Ishikawa (cell line): Measurements from ENCODE around the gene ACR.

Experiments
- CEBPB ChIP-seq: IDR thresholded peaks from 2 replicates; pipeline ENCODE4 v1.6.1; 2012
- CREB1 ChIP-seq: IDR thresholded peaks from 2 replicates; pipeline ENCODE4 v1.6.1; 2012; ENCODE audit warnings: low read depth
- EGR1 ChIP-seq: IDR thresholded peaks from 2 replicates; pipeline ENCODE4 v1.6.1; 2012
- EP300 ChIP-seq: IDR thresholded peaks from 2 replicates; pipeline ENCODE4 v1.6.1; 2012; ENCODE audit warnings: borderline replicate concordance
- FOXM1 ChIP-seq: IDR thresholded peaks from 2 replicates; pipeline ENCODE4 v1.6.1; 2012; ENCODE audit warnings: low read depth, borderline replicate concordance
- MAX ChIP-seq: IDR thresholded peaks from 2 replicates; pipeline ENCODE4 v1.6.1; 2012
- NFIC ChIP-seq: IDR thresholded peaks from 2 replicates; pipeline ENCODE4 v1.6.1; 2012
- RAD21 ChIP-seq: IDR thresholded peaks from 2 replicates; pipeline ENCODE4 v1.6.1; 2012; ENCODE audit warnings: low read depth
- REST ChIP-seq: IDR thresholded peaks from 2 replicates; pipeline ENCODE4 v1.6.1; 2012; ENCODE audit warnings: low read depth, mild to moderate bottlenecking
- TAF1 ChIP-seq: IDR thresholded peaks from 2 replicates; pipeline ENCODE4 v1.6.1; 2012; ENCODE audit warnings: low read depth, mild to moderate bottlenecking
- TCF12 ChIP-seq: IDR thresholded peaks from 2 replicates; pipeline ENCODE4 v1.6.1; 2012; ENCODE audit warnings: low read depth
- TEAD4 ChIP-seq: IDR thresholded peaks from 2 replicates; pipeline ENCODE4 v1.6.1; 2012
- USF1 ChIP-seq: IDR thresholded peaks from 2 replicates; pipeline ENCODE4 v1.6.1; 2012
- YY1 ChIP-seq: IDR thresholded peaks from 2 replicates; pipeline ENCODE4 v1.6.1; 2012; ENCODE audit warnings: low read depth
- ZBTB7A ChIP-seq: IDR thresholded peaks from 2 replicates; pipeline ENCODE4 v1.6.1; 2012; ENCODE audit warnings: low read depth

Gene ACR

GRCh38 chr22:50715250-50715649, 22.8 kb upstream of the ACR start:
- TF ChIP-seq CEBPB, result no peak
- TF ChIP-seq FOXM1, result no peak

GRCh38 chr22:50715776-50716175, 22.2 kb upstream of the ACR start:
- no peak for TF ChIP-seq TEAD4
- TF ChIP-seq CREB1, result no peak
- TF ChIP-seq TAF1, result no peak
- TF ChIP-seq MAX, result no peak

- TF ChIP-seq MAX (no peak), USF1 (no peak), FOXM1 (no peak), ZBTB7A (no peak), TAF1 (no peak), EP300 (no peak), YY1 (no peak), RAD21 (no peak), CEBPB (no peak), TEAD4 (no peak), TCF12 (no peak), EGR1 (no peak)
Measured at GRCh38 chr22:50716290-50717024, 21.5 kb upstream of the ACR start.

GRCh38 chr22:50717709-50718351, 20.2 kb upstream of the ACR start:
- TF ChIP-seq NFIC (no peak), TEAD4 (no peak), REST (no peak), EP300 (no peak), EGR1 (no peak), YY1 (no peak), CEBPB (no peak), CREB1 (no peak)

GRCh38 chr22:50718352-50718709, 19.7 kb upstream of the ACR start:
- TF ChIP-seq EGR1, result no peak
- no peak for TF ChIP-seq CEBPB
- no peak for TF ChIP-seq NFIC
- no peak for TF ChIP-seq USF1
- TF ChIP-seq MAX, result no peak
- no peak for TF ChIP-seq TEAD4
- no peak for TF ChIP-seq TCF12
- TF ChIP-seq YY1, result no peak

- TF ChIP-seq ZBTB7A, result no peak
- TF ChIP-seq REST, result no peak
- TF ChIP-seq TEAD4, result no peak
- TF ChIP-seq USF1, result no peak
- TF ChIP-seq YY1, result no peak
- no peak for TF ChIP-seq NFIC
- TF ChIP-seq EP300, result no peak
- TF ChIP-seq MAX, result no peak
- TF ChIP-seq CREB1, result no peak
- no peak for TF ChIP-seq EGR1
- no peak for TF ChIP-seq TAF1
- TF ChIP-seq RAD21, result no peak
- TF ChIP-seq TCF12, result no peak
- TF ChIP-seq FOXM1, result no peak
- no peak for TF ChIP-seq CEBPB
Measured at GRCh38 chr22:50719814-50720300, 18.1 kb upstream of the ACR start.
